Keratinocyte (primary cell): ENCODE results near the gene PSD2. TPM values are rescaled to one million over a fixed set of nuclear protein-coding genes. Genes with fewer than 3 reads are reported as not detected.

ENCODE experiments used
- DNase-seq: peaks from one replicate; pipeline ENCODE4 v3.0.0-alpha.2; 2011; ENCODE audit warnings: low read depth, missing footprints, low spot score
- FAIRE-seq: peaks from 2 replicates; lab custom pipeline; 2011; peaks lifted over from hg19 to GRCh38; lab: Jason Lieb, UNC
- H2AFZ ChIP-seq: 2 replicates; pipeline ENCODE4 v1.6.0; 2012; ENCODE audit warnings: low read length, control low read depth, inconsistent platforms; ENCODE audit not compliant: control insufficient read depth
- H3K27ac ChIP-seq: 2 replicates; pipeline ENCODE4 v1.5.1; 2011; ENCODE audit warnings: low read length; ENCODE audit not compliant: control insufficient read depth, insufficient read depth
- H3K27me3 ChIP-seq: 3 replicates; pipeline ENCODE4 v1.6.0; 2011; ENCODE audit warnings: low read length; ENCODE audit not compliant: control insufficient read depth, insufficient read depth; ENCODE audit errors: extremely low read depth
- H3K36me3 ChIP-seq, 2 experiments: 2 replicates in 1 of 2; 3 replicates in 1 of 2; pipeline ENCODE4 v1.5.1; 2011; ENCODE audit warnings: low read length in 2 of 2, mild to moderate bottlenecking in 1 of 2; ENCODE audit not compliant: control insufficient read depth in 2 of 2, insufficient read depth in 2 of 2; ENCODE audit errors: extremely low read depth in 1 of 2
- H3K4me1 ChIP-seq: 3 replicates; pipeline ENCODE4 v1.5.1; 2011; ENCODE audit warnings: low read length; ENCODE audit not compliant: control insufficient read depth, insufficient read depth; ENCODE audit errors: extremely low read depth
- H3K4me2 ChIP-seq: 3 replicates; pipeline ENCODE4 v1.6.0; 2011; ENCODE audit warnings: low read depth, low read length; ENCODE audit not compliant: control insufficient read depth, insufficient read depth; ENCODE audit errors: extremely low read depth
- H3K4me3 ChIP-seq, 3 experiments: fragments of 200-600 bp in 1 of 3; sonication (generic) in 1 of 3; 2 replicates in 2 of 3; 3 replicates in 1 of 3; pipeline ENCODE4 v1.5.1; 2011 to 2016; ENCODE audit warnings: low read length in 3 of 3, mild to moderate bottlenecking in 3 of 3, control low read depth in 2 of 3, inconsistent platforms in 1 of 3, low read depth in 1 of 3, mixed read lengths in 1 of 3, mixed run types in 1 of 3, moderate library complexity in 1 of 3; ENCODE audit not compliant: control insufficient read depth in 2 of 3, insufficient read depth in 2 of 3; ENCODE audit errors: extremely low read depth in 1 of 3
- H3K79me2 ChIP-seq: 2 replicates; pipeline ENCODE4 v1.6.0; 2012; ENCODE audit warnings: low read length; ENCODE audit not compliant: control insufficient read depth, insufficient read depth
- H3K9ac ChIP-seq: 3 replicates; pipeline ENCODE4 v1.6.0; 2011; ENCODE audit warnings: low read length; ENCODE audit not compliant: control insufficient read depth, insufficient read depth; ENCODE audit errors: extremely low read depth
- H3K9me1 ChIP-seq: 3 replicates; pipeline ENCODE4 v1.6.0; 2011; ENCODE audit warnings: low read length; ENCODE audit not compliant: control insufficient read depth, insufficient read depth; ENCODE audit errors: extremely low read depth
- H3K9me3 ChIP-seq: 2 replicates; pipeline ENCODE4 v1.5.1; 2012; ENCODE audit warnings: low read depth, low read length; ENCODE audit not compliant: control insufficient read depth
- H4K20me1 ChIP-seq: 3 replicates; pipeline ENCODE4 v1.6.0; 2011; ENCODE audit warnings: low read length; ENCODE audit not compliant: control insufficient read depth, insufficient read depth; ENCODE audit errors: extremely low read depth
- EZH2 ChIP-seq: IDR thresholded peaks from one replicate; pipeline ENCODE4 v1.6.1; 2012; ENCODE audit warnings: inconsistent platforms, mild to moderate bottlenecking, low read length, moderate library complexity
- dilution Hi-C: fragments of 300-500 bp; cut with MboI; formaldehyde crosslinking; loops from one replicate; pipeline ENCODE4 v1.7.0; 2020; ENCODE audit warnings: low sequenced_read_pairs; ENCODE audit not compliant: extremely low pct_ligation_motif_present
- polyA plus RNA-seq, 5 experiments: library from polyadenylated mRNA; depleted of rRNA in 3 of 5; stranded (reverse) in 3 of 5; stranded (forward) in 1 of 5; unstranded in 1 of 5; fragments of >200 nt; gene quantifications; 1 replicate in 1 of 5; 2 replicates in 3 of 5; 3 replicates in 1 of 5; pipeline versions ENCODE4 v1.2.1 to v1.2.3, GENCODE V29; 2011 to 2012; ENCODE audit warnings: missing spikeins in 2 of 5, low read depth in 1 of 5, low replicate concordance in 1 of 5
- small RNA-seq, 3 experiments: library from RNA; depleted of rRNA; stranded (forward); fragments of <200 nt; gene quantifications; one replicate each; pipeline ENCODE3, GENCODE V24; 2012; ENCODE audit warnings: low read depth in 3 of 3, low replicate concordance in 1 of 3; ENCODE audit not compliant: insufficient read length in 3 of 3
- TF ChIP-seq, protein P1 (sequence below), 3 experiments: IDR thresholded peaks in 1 of 3; conservative IDR thresholded peaks in 1 of 3; optimal IDR thresholded peaks in 1 of 3; 2 replicates in 2 of 3; 3 replicates in 1 of 3; pipeline versions ENCODE3 to v1.5.1; 2011; ENCODE audit warnings: low read length in 3 of 3, mild to moderate bottlenecking in 3 of 3, moderate library complexity in 2 of 3, control low read depth in 1 of 3, inconsistent platforms in 1 of 3; ENCODE audit not compliant: insufficient read depth in 2 of 3; ENCODE audit errors: extremely low read depth in 1 of 3

PSD2 gene
- polyA plus RNA-seq, 1 donor (not counting 4 experiments of a cell fraction or from before 2014, with no cell fraction given) = not detected

DNA sequence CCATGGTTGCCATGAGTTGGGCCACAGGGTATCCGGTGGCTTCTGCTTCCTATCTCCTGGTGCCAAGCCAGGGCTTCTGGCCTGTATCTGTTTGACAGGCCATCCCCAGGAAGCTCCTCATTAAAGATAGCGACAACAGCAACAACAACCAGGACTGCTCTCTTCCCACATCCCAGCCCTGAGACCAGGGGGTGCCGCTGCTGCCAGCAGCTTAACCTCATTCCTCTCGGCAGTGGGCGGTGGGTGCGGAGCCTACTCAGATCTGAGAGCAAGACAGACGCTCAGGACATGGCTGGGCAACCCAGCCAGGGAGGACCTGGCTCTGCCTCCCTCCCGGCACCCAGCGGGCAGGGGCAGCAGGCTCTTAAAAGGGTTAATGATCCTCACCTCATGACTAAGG, 98.3 kb downstream of the PSD2 start:
- no peak overlapping the region for H2AFZ ChIP-seq
- peaks cover 3% of the 10 kb centered on the region for H4K20me1 ChIP-seq
- H3K79me2 ChIP-seq = no peaks in the 10 kb centered on the region
- H3K4me3 ChIP-seq = no peak overlapping the region
- H3K27ac ChIP-seq = no peak overlapping the region
- H3K4me1 ChIP-seq = no peaks in the 10 kb centered on the region
- TF ChIP-seq EZH2 = no peak
- TF ChIP-seq, protein P1, sequence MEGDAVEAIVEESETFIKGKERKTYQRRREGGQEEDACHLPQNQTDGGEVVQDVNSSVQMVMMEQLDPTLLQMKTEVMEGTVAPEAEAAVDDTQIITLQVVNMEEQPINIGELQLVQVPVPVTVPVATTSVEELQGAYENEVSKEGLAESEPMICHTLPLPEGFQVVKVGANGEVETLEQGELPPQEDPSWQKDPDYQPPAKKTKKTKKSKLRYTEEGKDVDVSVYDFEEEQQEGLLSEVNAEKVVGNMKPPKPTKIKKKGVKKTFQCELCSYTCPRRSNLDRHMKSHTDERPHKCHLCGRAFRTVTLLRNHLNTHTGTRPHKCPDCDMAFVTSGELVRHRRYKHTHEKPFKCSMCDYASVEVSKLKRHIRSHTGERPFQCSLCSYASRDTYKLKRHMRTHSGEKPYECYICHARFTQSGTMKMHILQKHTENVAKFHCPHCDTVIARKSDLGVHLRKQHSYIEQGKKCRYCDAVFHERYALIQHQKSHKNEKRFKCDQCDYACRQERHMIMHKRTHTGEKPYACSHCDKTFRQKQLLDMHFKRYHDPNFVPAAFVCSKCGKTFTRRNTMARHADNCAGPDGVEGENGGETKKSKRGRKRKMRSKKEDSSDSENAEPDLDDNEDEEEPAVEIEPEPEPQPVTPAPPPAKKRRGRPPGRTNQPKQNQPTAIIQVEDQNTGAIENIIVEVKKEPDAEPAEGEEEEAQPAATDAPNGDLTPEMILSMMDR (optimal IDR thresholded peaks at IDR 0.05 in 1 of 3, IDR thresholded peaks at IDR 0.05 in 1 of 3, conservative IDR thresholded peaks at IDR 0.05 in 1 of 3; ENCODE audit: extremely low read depth in 1 of 3, insufficient read depth in 2 of 3, low read length in 3 of 3) = no peak
- dilution Hi-C loops = no loop called here
- no peak overlapping the region for H3K4me2 ChIP-seq
- H3K36me3 ChIP-seq = no peaks in the 10 kb centered on the region
- H3K9me1 ChIP-seq = no peaks in the 10 kb centered on the region
- no peaks in the 10 kb centered on the region for H3K9me3 ChIP-seq
- H3K9ac ChIP-seq = no peak overlapping the region
- DNase-seq (no peak), FAIRE-seq (no peak)
- peaks cover 22% of the 10 kb centered on the region for H3K27me3 ChIP-seq

Small RNA genes lying within 50 kb of the gene (small RNA-seq; reads per million reads assigned to genes)
- 0 reads per million in 3 experiments for gene AC008667.4

Other genes with a start within 250 kb of the PSD2 start
- 49.8 to 127 TPM (median 65.7 TPM) in 3 replicates for gene UBE2D2, start 234.5 kb upstream of the PSD2 start, polyA plus RNA-seq
- 0.59 to 1.7 TPM (median 1.0 TPM) in 3 replicates for gene CXXC5, start 147.5 kb upstream of the PSD2 start, polyA plus RNA-seq
- 0.12 to 0.21 TPM (median 0.13 TPM) in 3 replicates for gene NRG2, start 247.5 kb downstream of the PSD2 start, polyA plus RNA-seq